WTC11 (cell line): Measurements from ENCODE around the gene ACAA1. TPM values are rescaled to one million over a fixed set of nuclear protein-coding genes. Genes with fewer than 3 reads are reported as not detected.

ENCODE experiments used
- ATAC-seq: fragments of 200-7000 bp; cut with Tn5 transposase; 2 replicates; pipeline ENCODE4 v1.10.0; 2021; ENCODE audit warnings: mild to moderate bottlenecking, moderate library complexity
- CTCF ChIA-PET: fragments of 300-600 bp; sonication (Branson Sonifier 250); formaldehyde crosslinking; loops from one replicate; lab custom pipeline; 2021; ENCODE audit warnings: antibody characterized with exemption; lab: Charles Lee
- POLR2A ChIA-PET: fragments of 350-600 bp; sonication (Branson Sonifier 250); formaldehyde crosslinking; loops from one replicate; lab custom pipeline; 2021; ENCODE audit warnings: antibody characterized with exemption; lab: Charles Lee
- DNase-seq: peaks from one replicate; pipeline ENCODE4 v3.0.0; 2021; ENCODE audit warnings: low spot score
- H3K27ac Mint-ChIP-seq: 2 replicates; pipeline ENCODE4 v1.8.0; 2021; ENCODE audit warnings: mixed read lengths
- H3K27me3 Mint-ChIP-seq: 2 replicates; pipeline ENCODE4 v1.8.0; 2021; ENCODE audit warnings: low read depth, mild to moderate bottlenecking, moderate library complexity, mixed read lengths
- H3K36me3 Mint-ChIP-seq: 2 replicates; pipeline ENCODE4 v1.8.0; 2021; ENCODE audit warnings: mixed read lengths
- H3K4me1 Mint-ChIP-seq: 2 replicates; pipeline ENCODE4 v1.8.0; 2022; ENCODE audit warnings: mixed read lengths
- H3K4me3 Mint-ChIP-seq: 2 replicates; pipeline ENCODE4 v1.8.0; 2021; ENCODE audit warnings: mild to moderate bottlenecking, moderate library complexity, mixed read lengths
- H3K9me3 Mint-ChIP-seq: 2 replicates; pipeline ENCODE4 v1.8.0; 2021; ENCODE audit warnings: mixed read lengths
- ATF1 ChIP-seq: sonication (generic); formaldehyde crosslinking; IDR thresholded peaks from 2 replicates; pipeline ENCODE4 v1.8.1; 2023; ENCODE audit warnings: mild to moderate bottlenecking, moderate library complexity, missing genetic modification reagents
- ATF3 ChIP-seq: sonication (generic); formaldehyde crosslinking; conservative IDR thresholded peaks from 2 replicates; pipeline ENCODE4 v1.8.1; 2022; ENCODE audit warnings: mild to moderate bottlenecking, missing genetic modification reagents
- ATF6 ChIP-seq: sonication (generic); formaldehyde crosslinking; IDR thresholded peaks from 2 replicates; pipeline ENCODE4 v1.8.1; 2023; ENCODE audit warnings: mild to moderate bottlenecking, missing genetic modification reagents
- CREB1 ChIP-seq: sonication (generic); formaldehyde crosslinking; IDR thresholded peaks from 2 replicates; pipeline ENCODE4 v1.8.0; 2023; ENCODE audit warnings: mild to moderate bottlenecking, missing genetic modification reagents
- EMX1 ChIP-seq: fragments of 250-450 bp; sonication (Bioruptor Pico); IDR thresholded peaks from 2 replicates; pipeline ENCODE4 v1.8.0; 2021; ENCODE audit warnings: mild to moderate bottlenecking
- ERG ChIP-seq: fragments of 250-450 bp; sonication (Bioruptor Pico); IDR thresholded peaks from 2 replicates; pipeline ENCODE4 v1.8.0; 2021; ENCODE audit warnings: mild to moderate bottlenecking
- GABPB1 ChIP-seq: sonication (generic); formaldehyde crosslinking; IDR thresholded peaks from 2 replicates; pipeline ENCODE4 v1.8.1; 2023; ENCODE audit warnings: mild to moderate bottlenecking, missing genetic modification reagents
- IRF2 ChIP-seq: sonication (generic); formaldehyde crosslinking; IDR thresholded peaks from 2 replicates; pipeline ENCODE4 v1.8.0; 2022; ENCODE audit warnings: low read depth, missing genetic modification reagents, borderline replicate concordance
- MLX ChIP-seq: sonication (generic); formaldehyde crosslinking; IDR thresholded peaks from 2 replicates; pipeline ENCODE4 v1.8.1; 2023; ENCODE audit warnings: mild to moderate bottlenecking, missing genetic modification reagents, moderate library complexity
- MXD4 ChIP-seq: fragments of 250-450 bp; sonication (Bioruptor Pico); IDR thresholded peaks from 2 replicates; pipeline ENCODE4 v1.8.0; 2021; ENCODE audit warnings: mild to moderate bottlenecking, moderate library complexity, borderline replicate concordance
- NR1H2 ChIP-seq: sonication (generic); formaldehyde crosslinking; IDR thresholded peaks from 2 replicates; pipeline ENCODE4 v1.9.0; 2021; ENCODE audit warnings: mild to moderate bottlenecking, moderate library complexity, missing genetic modification reagents
- OVOL2 ChIP-seq: fragments of 250-450 bp; sonication (Bioruptor Pico); IDR thresholded peaks from 2 replicates; pipeline ENCODE4 v1.9.0; 2021; ENCODE audit warnings: mild to moderate bottlenecking, borderline replicate concordance
- PRRX2 ChIP-seq: fragments of 250-450 bp; sonication (Bioruptor Pico); IDR thresholded peaks from 2 replicates; pipeline ENCODE4 v1.8.0; 2021; ENCODE audit warnings: mild to moderate bottlenecking
- RELA ChIP-seq: sonication (generic); formaldehyde crosslinking; IDR thresholded peaks from 2 replicates; pipeline ENCODE4 v1.8.1; 2022; ENCODE audit warnings: missing genetic modification reagents, mild to moderate bottlenecking, borderline replicate concordance
- STAT6 ChIP-seq: sonication (generic); formaldehyde crosslinking; conservative IDR thresholded peaks from 2 replicates; pipeline ENCODE4 v1.8.1; 2023; ENCODE audit warnings: mild to moderate bottlenecking, low read depth, missing genetic modification reagents, moderate library complexity
- TEAD1 ChIP-seq: sonication (generic); formaldehyde crosslinking; IDR thresholded peaks from 2 replicates; pipeline ENCODE4 v1.8.0; 2022; ENCODE audit warnings: mild to moderate bottlenecking, missing genetic modification reagents
- TEAD4 ChIP-seq: sonication (generic); formaldehyde crosslinking; IDR thresholded peaks from 2 replicates; pipeline ENCODE4 v1.8.0; 2022; ENCODE audit warnings: mild to moderate bottlenecking, missing genetic modification reagents
- TP53 ChIP-seq: sonication (generic); formaldehyde crosslinking; IDR thresholded peaks from 2 replicates; pipeline ENCODE4 v1.8.1; 2023; ENCODE audit warnings: mild to moderate bottlenecking, missing genetic modification reagents
- ZNF121 ChIP-seq: sonication (generic); formaldehyde crosslinking; IDR thresholded peaks from 2 replicates; pipeline ENCODE4 v1.8.0; 2023; ENCODE audit warnings: missing genetic modification reagents
- ZNF512 ChIP-seq: sonication (generic); formaldehyde crosslinking; IDR thresholded peaks from 2 replicates; pipeline ENCODE4 v1.8.1; 2022; ENCODE audit warnings: missing genetic modification reagents, borderline replicate concordance
- total RNA-seq: library from RNA; stranded (reverse); gene quantifications from 3 replicates; pipeline ENCODE4 v1.2.3, GENCODE V29; 2021

The ACAA1 gene
- total RNA-seq, 1 experiment from 2014 or later, result 46.5 TPM

- TF ChIP-seq NR1H2 (CRISPR knock-in tag), result no peak
- TF ChIP-seq PRRX2, result no peak
- TF ChIP-seq ATF3, result no peak
- TF ChIP-seq MLX (CRISPR knock-in tag), result no peak
- no peak for TF ChIP-seq ATF6
- no peak for TF ChIP-seq STAT6 (CRISPR knock-in tag)
- no peak for TF ChIP-seq IRF2 (CRISPR knock-in tag)
- no peak for TF ChIP-seq ERG (CRISPR knock-in tag)
- no peak for TF ChIP-seq CREB1
- no peak for TF ChIP-seq OVOL2
- no peak for TF ChIP-seq TEAD1 (CRISPR knock-in tag)
- TF ChIP-seq ATF1, result no peak
- TF ChIP-seq MXD4 (CRISPR knock-in tag), result no peak
- no peak for TF ChIP-seq ZNF121
- no peak for TF ChIP-seq ZNF512 (CRISPR knock-in tag)
- no peak for TF ChIP-seq GABPB1
- TF ChIP-seq EMX1 (CRISPR knock-in tag), result no peak
- no peak for TF ChIP-seq TP53
- no peak for TF ChIP-seq RELA (CRISPR knock-in tag)
- no peak for TF ChIP-seq TEAD4
- Mint-ChIP-seq H3K9me3 (no peaks in the 10 kb centered on the region), H3K4me3 (no peak overlapping the region), H3K27me3 (no peaks in the 10 kb centered on the region), H3K36me3 (peaks cover 57% of the 10 kb centered on the region), H3K27ac (no peak overlapping the region), H3K4me1 (no peaks in the 10 kb centered on the region)
- ATAC-seq (no peak), DNase-seq (no peak)
- CTCF ChIA-PET, result interaction anchor here (0.6 to 1.7 kb wide), 2 partner anchors 129 to 360 kb away, joined by 3 read pairs; no protein-coding TSS in a partner anchor
- POLR2A ChIA-PET, result no interaction called here
Measured at GRCh38 chr3:38125305-38126120, 11.4 kb downstream of the ACAA1 start.
